ENCODE measurements around the gene SPOCK2.

The SPOCK2 gene

DNA sequence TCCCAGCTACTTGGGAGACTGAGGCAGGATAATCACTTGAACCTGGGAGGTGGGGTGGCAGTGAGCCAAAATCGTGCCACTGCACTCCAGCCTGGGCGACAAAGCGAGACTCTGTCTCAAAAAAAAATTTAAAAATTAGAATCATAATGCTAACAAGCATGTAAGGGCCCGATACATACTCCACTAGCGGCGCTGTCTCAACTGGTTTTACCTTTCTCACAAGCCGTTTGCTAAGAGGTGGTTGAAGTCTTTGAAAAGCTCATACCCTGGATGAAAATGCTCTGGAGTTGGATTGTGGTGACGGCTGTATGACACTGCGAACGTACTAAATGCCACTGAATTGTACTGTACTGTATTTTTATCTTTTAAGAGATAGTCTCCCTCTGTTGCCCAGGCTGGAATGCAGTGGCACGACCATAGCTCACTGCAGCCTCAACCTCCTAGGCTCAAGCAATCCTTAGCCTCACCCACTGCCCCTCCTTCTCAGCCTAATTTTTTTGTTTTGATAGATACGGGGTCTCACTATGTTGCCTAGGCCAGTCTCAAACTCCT lies 29.9 kb downstream of the SPOCK2 start:
- Histone ChIP-seq H3K9ac (ENCODE audit: low read length) (no peak overlapping the region), H3K4me1 (ENCODE audit: low read length) (peaks cover 35% of the 10 kb centered on the region), H3K9me3 (ENCODE audit: insufficient read depth, low read length) (no peaks in the 10 kb centered on the region), H4K20me1 (ENCODE audit: insufficient read depth, low read length) (no peaks in the 10 kb centered on the region), H3K27me3 (ENCODE audit: low read depth, low read length) (no peaks in the 10 kb centered on the region), H3K4me2 (ENCODE audit: low read length) (no peak overlapping the region), H3K4me3 (ENCODE audit: low read length) (no peak overlapping the region), H3K27ac (ENCODE audit: low read length) (no peak overlapping the region), H2AFZ (ENCODE audit: low read depth, low read length) (no peak overlapping the region), H3K79me2 (ENCODE audit: low read length) (no peaks in the 10 kb centered on the region), H3K36me3 (replicated peaks; ENCODE audit: low read depth, low read length) (no peaks in the 10 kb centered on the region)
- TF ChIP-seq EZH2phosphoT487 (IDR thresholded peaks at IDR 0.05; ENCODE audit: low read depth): no peak
- TF ChIP-seq, protein P1, sequence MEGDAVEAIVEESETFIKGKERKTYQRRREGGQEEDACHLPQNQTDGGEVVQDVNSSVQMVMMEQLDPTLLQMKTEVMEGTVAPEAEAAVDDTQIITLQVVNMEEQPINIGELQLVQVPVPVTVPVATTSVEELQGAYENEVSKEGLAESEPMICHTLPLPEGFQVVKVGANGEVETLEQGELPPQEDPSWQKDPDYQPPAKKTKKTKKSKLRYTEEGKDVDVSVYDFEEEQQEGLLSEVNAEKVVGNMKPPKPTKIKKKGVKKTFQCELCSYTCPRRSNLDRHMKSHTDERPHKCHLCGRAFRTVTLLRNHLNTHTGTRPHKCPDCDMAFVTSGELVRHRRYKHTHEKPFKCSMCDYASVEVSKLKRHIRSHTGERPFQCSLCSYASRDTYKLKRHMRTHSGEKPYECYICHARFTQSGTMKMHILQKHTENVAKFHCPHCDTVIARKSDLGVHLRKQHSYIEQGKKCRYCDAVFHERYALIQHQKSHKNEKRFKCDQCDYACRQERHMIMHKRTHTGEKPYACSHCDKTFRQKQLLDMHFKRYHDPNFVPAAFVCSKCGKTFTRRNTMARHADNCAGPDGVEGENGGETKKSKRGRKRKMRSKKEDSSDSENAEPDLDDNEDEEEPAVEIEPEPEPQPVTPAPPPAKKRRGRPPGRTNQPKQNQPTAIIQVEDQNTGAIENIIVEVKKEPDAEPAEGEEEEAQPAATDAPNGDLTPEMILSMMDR (IDR thresholded peaks at IDR 0.05; ENCODE audit: low read depth, low read length): no peak

DNA sequence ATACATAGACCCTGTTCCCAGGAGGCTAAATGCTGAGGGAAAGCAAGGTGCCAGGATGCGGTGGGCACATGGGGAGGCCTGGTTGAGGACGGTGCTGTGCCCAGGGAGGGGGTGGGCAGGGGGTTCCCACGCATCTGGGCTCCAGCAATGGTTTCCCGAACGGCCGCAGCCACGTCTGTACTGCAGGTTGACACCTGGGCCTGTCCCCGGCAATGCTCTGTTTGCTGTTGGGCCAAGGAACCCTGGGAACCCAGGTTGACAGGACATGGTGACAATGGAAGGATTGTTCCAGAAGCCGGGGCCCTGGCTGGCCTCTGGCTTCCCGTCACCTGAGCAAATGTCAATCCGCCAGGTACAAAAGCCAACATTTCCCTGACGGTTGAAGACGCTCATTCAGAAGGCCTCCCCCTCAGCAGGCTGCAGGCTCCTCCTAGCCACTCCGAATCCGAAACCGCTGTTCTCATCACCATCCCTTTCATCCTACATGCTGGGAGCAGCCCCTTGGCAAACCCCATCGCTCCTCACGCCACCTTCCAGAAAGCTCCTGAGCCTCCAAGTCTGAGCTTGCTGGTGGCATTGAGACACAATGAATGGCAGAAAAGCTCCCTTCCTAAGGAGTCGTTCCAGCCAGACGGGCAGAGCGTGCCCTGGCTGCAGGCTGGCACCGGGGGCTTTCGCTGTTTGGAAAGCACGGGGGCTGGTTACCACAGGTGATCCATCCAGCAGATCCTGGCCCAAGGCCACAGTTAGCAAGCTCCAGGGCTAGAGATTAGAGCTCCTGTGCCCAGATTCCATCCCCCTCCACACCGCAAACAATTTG lies 31.2 kb downstream of the SPOCK2 start:
- Histone ChIP-seq H3K4me3 (ENCODE audit: low read length) (no peak overlapping the region), H3K9ac (ENCODE audit: low read length) (no peak overlapping the region), H3K4me1 (ENCODE audit: low read length) (peaks cover 40% of the 10 kb centered on the region), H3K27ac (ENCODE audit: low read length) (no peak overlapping the region), H4K20me1 (ENCODE audit: insufficient read depth, low read length) (no peaks in the 10 kb centered on the region), H3K4me2 (ENCODE audit: low read length) (no peak overlapping the region), H3K27me3 (ENCODE audit: low read depth, low read length) (no peaks in the 10 kb centered on the region), H2AFZ (ENCODE audit: low read depth, low read length) (no peak overlapping the region), H3K9me3 (ENCODE audit: insufficient read depth, low read length) (no peaks in the 10 kb centered on the region), H3K79me2 (ENCODE audit: low read length) (no peaks in the 10 kb centered on the region), H3K36me3 (replicated peaks; ENCODE audit: low read depth, low read length) (no peaks in the 10 kb centered on the region)
- TF ChIP-seq, protein P1 (IDR thresholded peaks at IDR 0.05; ENCODE audit: low read depth, low read length): no peak
- no peak for TF ChIP-seq EZH2phosphoT487 (IDR thresholded peaks at IDR 0.05; ENCODE audit: low read depth)

- H3K4me2 ChIP-seq (ENCODE audit: low read length): no peak overlapping the region
- no peak overlapping the region for H3K4me3 ChIP-seq (ENCODE audit: low read length)
- no peaks in the 10 kb centered on the region for H3K27me3 ChIP-seq (ENCODE audit: low read depth, low read length)
- no peaks in the 10 kb centered on the region for H3K36me3 ChIP-seq (replicated peaks; ENCODE audit: low read depth, low read length)
- no peaks in the 10 kb centered on the region for H4K20me1 ChIP-seq (ENCODE audit: insufficient read depth, low read length)
- no peaks in the 10 kb centered on the region for H3K79me2 ChIP-seq (ENCODE audit: low read length)
- TF ChIP-seq, protein P1 (IDR thresholded peaks at IDR 0.05; ENCODE audit: low read depth, low read length): no peak
- TF ChIP-seq EZH2phosphoT487 (IDR thresholded peaks at IDR 0.05; ENCODE audit: low read depth): no peak
- H3K9ac ChIP-seq (ENCODE audit: low read length): no peak overlapping the region
- H2AFZ ChIP-seq (ENCODE audit: low read depth, low read length): no peak overlapping the region
- H3K9me3 ChIP-seq (ENCODE audit: insufficient read depth, low read length): no peaks in the 10 kb centered on the region
- peaks cover 40% of the 10 kb centered on the region for H3K4me1 ChIP-seq (ENCODE audit: low read length)
- H3K27ac ChIP-seq (ENCODE audit: low read length): no peak overlapping the region
These were observed 32.2 kb downstream of the SPOCK2 start for GRCh38 chr10:72056113-72056512.

GRCh38 chr10:72053690-72054089 lies 34.7 kb downstream of the SPOCK2 start:
- Histone ChIP-seq H3K36me3 (replicated peaks; ENCODE audit: low read depth, low read length) (no peaks in the 10 kb centered on the region), H3K4me3 (ENCODE audit: low read length) (no peak overlapping the region), H3K27me3 (ENCODE audit: low read depth, low read length) (no peaks in the 10 kb centered on the region), H2AFZ (ENCODE audit: low read depth, low read length) (no peak overlapping the region), H3K9ac (ENCODE audit: low read length) (no peak overlapping the region), H4K20me1 (ENCODE audit: insufficient read depth, low read length) (no peaks in the 10 kb centered on the region), H3K4me1 (ENCODE audit: low read length) (peaks cover 24% of the 10 kb centered on the region), H3K27ac (ENCODE audit: low read length) (no peak overlapping the region), H3K4me2 (ENCODE audit: low read length) (no peak overlapping the region), H3K79me2 (ENCODE audit: low read length) (no peaks in the 10 kb centered on the region), H3K9me3 (ENCODE audit: insufficient read depth, low read length) (no peaks in the 10 kb centered on the region)
- no peak for TF ChIP-seq EZH2phosphoT487 (IDR thresholded peaks at IDR 0.05; ENCODE audit: low read depth)
- TF ChIP-seq, protein P1 (IDR thresholded peaks at IDR 0.05; ENCODE audit: low read depth, low read length): no peak

Data from OCI-LY3 (cell line).